GM12878 (cell line): ENCODE data around the gene GOLGA6D.

Experiments
- HDGF ChIP-seq: fragments of 450-650 bp; IDR thresholded peaks from 2 replicates; pipeline ENCODE4 v1.6.1; 2016; ENCODE audit warnings: antibody characterized with exemption
- JUNB ChIP-seq: IDR thresholded peaks from 2 replicates; pipeline ENCODE4 v1.6.1; 2016; ENCODE audit warnings: antibody characterized with exemption, mild to moderate bottlenecking
- SMC3 ChIP-seq: IDR thresholded peaks from 2 replicates; pipeline ENCODE4 v1.6.1; 2011; ENCODE audit warnings: low read length, improper control_type of control experiment, borderline replicate concordance
- SP1 ChIP-seq: IDR thresholded peaks from one replicate; pipeline ENCODE4 v1.6.1; 2011; ENCODE audit warnings: low read depth, low read length
- STAT1 ChIP-seq: fragments of 450-650 bp; conservative IDR thresholded peaks from 2 replicates; pipeline ENCODE4 v1.6.1; 2014; ENCODE audit warnings: antibody characterized with exemption, mild to moderate bottlenecking
- TF ChIP-seq, protein P1 (sequence below), 3 experiments: IDR thresholded peaks in 2 of 3; conservative IDR thresholded peaks in 1 of 3; 2 replicates each; pipeline ENCODE4 v1.5.1; 2011; ENCODE audit warnings: low read depth in 3 of 3, low read length in 3 of 3, mild to moderate bottlenecking in 3 of 3, control low read depth in 2 of 3, moderate library complexity in 2 of 3, inconsistent platforms in 1 of 3, mixed read lengths in 1 of 3; ENCODE audit not compliant: control insufficient read depth in 2 of 3, insufficient read depth in 1 of 3; ENCODE audit errors: extremely low read depth in 1 of 3

DNA sequence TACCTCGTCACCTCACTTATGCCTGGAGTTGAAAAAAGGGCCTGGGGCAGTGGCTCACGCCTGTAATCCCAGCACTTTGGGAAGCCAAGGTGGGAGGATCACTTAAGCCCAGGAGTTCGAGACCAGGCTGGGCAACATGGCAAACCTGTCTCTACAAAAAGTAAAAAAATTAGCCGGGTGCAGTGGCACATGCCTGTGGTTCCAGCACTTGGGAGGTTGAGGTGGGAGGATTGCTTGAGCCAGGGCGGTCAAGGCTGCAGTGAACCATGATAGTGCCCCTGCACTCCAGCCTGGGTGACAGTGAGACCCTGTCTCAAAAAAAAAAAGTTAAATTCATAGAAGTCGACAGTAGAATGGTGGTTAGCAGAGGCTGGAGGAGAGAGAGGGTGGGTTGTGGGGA is 59.6 kb downstream of the GOLGA6D start:
- TF ChIP-seq JUNB (no peak), SMC3 (no peak), HDGF (no peak), SP1 (no peak), STAT1 (no peak)
- TF ChIP-seq, protein P1, sequence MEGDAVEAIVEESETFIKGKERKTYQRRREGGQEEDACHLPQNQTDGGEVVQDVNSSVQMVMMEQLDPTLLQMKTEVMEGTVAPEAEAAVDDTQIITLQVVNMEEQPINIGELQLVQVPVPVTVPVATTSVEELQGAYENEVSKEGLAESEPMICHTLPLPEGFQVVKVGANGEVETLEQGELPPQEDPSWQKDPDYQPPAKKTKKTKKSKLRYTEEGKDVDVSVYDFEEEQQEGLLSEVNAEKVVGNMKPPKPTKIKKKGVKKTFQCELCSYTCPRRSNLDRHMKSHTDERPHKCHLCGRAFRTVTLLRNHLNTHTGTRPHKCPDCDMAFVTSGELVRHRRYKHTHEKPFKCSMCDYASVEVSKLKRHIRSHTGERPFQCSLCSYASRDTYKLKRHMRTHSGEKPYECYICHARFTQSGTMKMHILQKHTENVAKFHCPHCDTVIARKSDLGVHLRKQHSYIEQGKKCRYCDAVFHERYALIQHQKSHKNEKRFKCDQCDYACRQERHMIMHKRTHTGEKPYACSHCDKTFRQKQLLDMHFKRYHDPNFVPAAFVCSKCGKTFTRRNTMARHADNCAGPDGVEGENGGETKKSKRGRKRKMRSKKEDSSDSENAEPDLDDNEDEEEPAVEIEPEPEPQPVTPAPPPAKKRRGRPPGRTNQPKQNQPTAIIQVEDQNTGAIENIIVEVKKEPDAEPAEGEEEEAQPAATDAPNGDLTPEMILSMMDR (IDR thresholded peaks at IDR 0.05 in 2 of 3, conservative IDR thresholded peaks at IDR 0.05 in 1 of 3; ENCODE audit: control insufficient read depth in 2 of 3, extremely low read depth in 1 of 3, insufficient read depth in 1 of 3, low read depth in 3 of 3, low read length in 3 of 3), result no peak
